Ovary (tissue), 9 donors: ENCODE results near the gene NTRK1. TPM values are rescaled to one million over a fixed set of nuclear protein-coding genes. Genes with fewer than 3 reads are reported as not detected.

Experiments used
- DNase-seq, 5 donors: peaks; one replicate each; pipeline ENCODE4 v3.0.0-alpha.2; 2019 to 2020
- H3K27ac ChIP-seq, 2 donors: fragments of 200-600 bp; one replicate each; pipeline versions ENCODE4 v1.5.1 to v1.8.0; 2019 to 2022
- H3K27me3 ChIP-seq: fragments of 200-600 bp; one replicate; pipeline ENCODE4 v1.8.0; 2022
- H3K36me3 ChIP-seq: fragments of 200-600 bp; sonication (generic); one replicate; pipeline ENCODE4 v1.5.1; 2019
- H3K4me1 ChIP-seq: one replicate; pipeline ENCODE4 v1.8.1; 2013; ENCODE audit warnings: mild to moderate bottlenecking, moderate library complexity; ENCODE audit not compliant: insufficient read depth
- H3K4me3 ChIP-seq: fragments of 200-600 bp; sonication (generic); one replicate; pipeline ENCODE4 v1.5.1; 2017
- H3K9me3 ChIP-seq, 2 donors: fragments of 200-600 bp in 1 of 2; sonication (generic) in 1 of 2; one replicate each; pipeline versions ENCODE4 v1.5.1 to v1.8.1; 2013 to 2019; ENCODE audit warnings: mild to moderate bottlenecking in 1 of 2, moderate library complexity in 1 of 2
- CTCF ChIP-seq, 3 donors: fragments of 450-650 bp in 2 of 3; fragments of 200-600 bp in 1 of 3; IDR thresholded peaks; one replicate each; pipeline versions ENCODE4 v1.5.1 to v1.8.0; 2016 to 2022; ENCODE audit warnings: antibody characterized with exemption in 3 of 3, mild to moderate bottlenecking in 1 of 3
- EP300 ChIP-seq: sonication (generic); formaldehyde crosslinking; IDR thresholded peaks from one replicate; pipeline ENCODE4 v1.6.1; 2017; ENCODE audit warnings: antibody characterized with exemption
- POLR2A ChIP-seq: fragments of 450-650 bp; IDR thresholded peaks from one replicate; pipeline ENCODE4 v1.6.1; 2017; ENCODE audit warnings: antibody characterized with exemption, mild to moderate bottlenecking, moderate library complexity
- WGBS, 3 donors: extraction: QIAGEN DNeasy Blood & Tissue Kit in 1 of 3; methylation state at CpG; one replicate each; pipeline versions ENCODE4 v1.1.5 to v1.1.7; 2013 to 2017; 5-methylcytosine and 5-hydroxymethylcytosine counted together
- intact Hi-C, 4 donors: fragments of 100-400 bp; cut with DNase I; formaldehyde crosslinking; loops; one replicate each; pipeline versions ENCODE4 v1.11.0 to v1.15.1; 2022 to 2023
- polyA plus RNA-seq, 2 donors: library from polyadenylated mRNA; stranded (reverse); fragments of 200-250 nt in 1 of 2; fragments of 350-450 nt in 1 of 2; fragmentation: Illumina TruSeq in 1 of 2; extraction: RNeasy Lipid Tissue Mini Kit (QIAGEN cat#74804) in 1 of 2; gene quantifications; one replicate each; pipeline ENCODE4 v1.2.3, GENCODE V29; 2013 to 2014
- total RNA-seq, 7 donors: library from RNA; depleted of rRNA in 2 of 7; stranded (reverse); fragments of >200 nt in 2 of 7; fragmentation: NEBNext Ultra II Directional in 3 of 7; extraction: Animal tissue kit (Norgen Biotek cat#: 25700) in 3 of 7; gene quantifications; one replicate each; pipeline versions ENCODE4 v1.1.0 to v1.2.4, GENCODE V29; 2016 to 2023
- donor health status: DM: no; HTN: no; CAD: no; lungs with moderate emphysema.
- donor health status: DM: no; HTN: no; CAD: no.
- donor health status: Bipolar disorder and iron deficiency.
- donor health status: DM: yes; HTN: yes; CAD: no.
- donor health status: DM: no; HTN: no; CAD: no.
- donor health status: DM: yes; HTN: yes; CAD: no.

NTRK1 gene
- total and polyA plus RNA-seq, 9 donors, result 0.11 to 0.92 (median 0.38) TPM; not detected in 4

GRCh38 chr1:156828400-156829124 lies 32.1 kb upstream of the NTRK1 start:
- no peak for TF ChIP-seq CTCF (IDR thresholded peaks at IDR 0.05)
- TF ChIP-seq EP300, result no peak
- TF ChIP-seq POLR2A, result no peak
- H3K4me1 ChIP-seq, result no peaks in the 10 kb centered on the region
- no peak overlapping the region for H3K27ac ChIP-seq
- H3K27me3 ChIP-seq, result no peaks in the 10 kb centered on the region
- 67 to 80% (median 74%) methylated on average over 18 of the region's 18 CpGs for WGBS, 3 donors
- no peak overlapping the region for H3K4me3 ChIP-seq
- intact Hi-C loops, result no loop called here
- no peaks in the 10 kb centered on the region for H3K9me3 ChIP-seq
- no peaks in the 10 kb centered on the region for H3K36me3 ChIP-seq
- no peak for DNase-seq

- H3K4me3 ChIP-seq, result no peak overlapping the region
- no peaks in the 10 kb centered on the region for H3K4me1 ChIP-seq
- TF ChIP-seq POLR2A (no peak), EP300 (no peak), CTCF (IDR thresholded peaks at IDR 0.05) (no peak)
- no peaks in the 10 kb centered on the region for H3K9me3 ChIP-seq
- WGBS, 3 donors, result 65 to 70% (median 69%) methylated on average over 5 of the region's 5 CpGs
- no peaks in the 10 kb centered on the region for H3K36me3 ChIP-seq
- H3K27me3 ChIP-seq, result no peaks in the 10 kb centered on the region
- no peak for DNase-seq
- intact Hi-C loops, result no loop called here
- H3K27ac ChIP-seq, result no peak overlapping the region
Measured at GRCh38 chr1:156832434-156832833, 28.2 kb upstream of the NTRK1 start.

GRCh38 chr1:156833603-156834002 lies 27.1 kb upstream of the NTRK1 start:
- intact Hi-C loops, result no loop called here

GRCh38 chr1:156834322-156834721 lies 26.3 kb upstream of the NTRK1 start:
- WGBS, 3 donors, result 80 to 81% (median 81%) methylated on average over 3 of the region's 3 CpGs
- TF ChIP-seq POLR2A (no peak), EP300 (no peak), CTCF (IDR thresholded peaks at IDR 0.05) (no peak)
- intact Hi-C loops, result no loop called here
- no peak for DNase-seq
- Histone ChIP-seq H3K4me1 (peaks cover 2% of the 10 kb centered on the region), H3K36me3 (no peaks in the 10 kb centered on the region), H3K4me3 (no peak overlapping the region), H3K27ac (no peak overlapping the region), H3K9me3 (no peaks in the 10 kb centered on the region), H3K27me3 (no peaks in the 10 kb centered on the region)

More at GRCh38 chr1:156833603-156834002, 27.1 kb upstream of the NTRK1 start:
- H3K4me3 ChIP-seq, result no peak overlapping the region
- no peak overlapping the region for H3K27ac ChIP-seq
- 56 to 59% (median 59%) methylated on average over 2 of the region's 2 CpGs for WGBS, 3 donors
- TF ChIP-seq CTCF (IDR thresholded peaks at IDR 0.05) (no peak), POLR2A (no peak), EP300 (no peak)
- no peaks in the 10 kb centered on the region for H3K9me3 ChIP-seq
- H3K27me3 ChIP-seq, result no peaks in the 10 kb centered on the region
- H3K36me3 ChIP-seq, result no peaks in the 10 kb centered on the region
- no peaks in the 10 kb centered on the region for H3K4me1 ChIP-seq
- DNase-seq, result no peak
